Adipose tissue (tissue), 3 donors: ENCODE results near the gene GADD45A. TPM values are rescaled to one million over a fixed set of nuclear protein-coding genes. Genes with fewer than 3 reads are reported as not detected.
"Not testable (repeated sequence)": the region's sequence is repeated elsewhere in the genome, so short reads cannot be mapped to it uniquely, and the experiment has no call there.

Source experiments
- H3K27ac ChIP-seq: one replicate; pipeline ENCODE4 v1.5.1; 2013; ENCODE audit warnings: low read depth, low read length
- WGBS, 3 donors: extraction: QIAGEN DNeasy Blood & Tissue Kit; methylation state at CpG; one replicate each; pipeline ENCODE4 v1.1.7; 2013; 5-methylcytosine and 5-hydroxymethylcytosine counted together
- polyA plus RNA-seq, 3 donors: library from polyadenylated mRNA; stranded (reverse); fragments of 200-250 nt; gene quantifications; one replicate each; pipeline ENCODE4 v1.2.3, GENCODE V29; 2013
- donor health status: healthy with polysubstance abuse.
- donor health status: Bipolar disorder and iron deficiency.
- donor health status: healthy.

Gene GADD45A
- polyA plus RNA-seq, 3 donors: 16.2 to 276 (median 36.1) TPM

DNA sequence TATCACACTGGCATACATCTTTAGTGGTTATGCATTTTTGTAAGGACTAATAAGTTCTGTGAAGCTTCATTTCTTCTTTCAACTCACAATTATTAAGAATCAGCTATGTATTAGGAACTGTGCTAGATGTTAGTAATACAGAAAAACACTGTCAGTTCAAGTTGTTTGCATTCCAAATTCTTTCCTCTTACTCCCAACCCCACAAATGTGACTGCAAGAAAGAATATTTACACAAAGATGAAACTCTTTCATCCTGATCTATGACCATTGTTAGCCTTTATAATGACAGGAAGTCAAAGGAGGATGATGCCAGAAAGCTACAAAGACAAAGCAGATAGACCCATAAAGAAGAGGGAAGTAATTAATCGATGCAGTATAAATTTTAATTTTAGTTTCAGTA, 21.0 kb upstream of the GADD45A start:
- H3K27ac ChIP-seq: no peak overlapping the region
- 56 to 73% (median 67%) methylated on average over 1 of the region's 1 CpG for WGBS, 3 donors

DNA sequence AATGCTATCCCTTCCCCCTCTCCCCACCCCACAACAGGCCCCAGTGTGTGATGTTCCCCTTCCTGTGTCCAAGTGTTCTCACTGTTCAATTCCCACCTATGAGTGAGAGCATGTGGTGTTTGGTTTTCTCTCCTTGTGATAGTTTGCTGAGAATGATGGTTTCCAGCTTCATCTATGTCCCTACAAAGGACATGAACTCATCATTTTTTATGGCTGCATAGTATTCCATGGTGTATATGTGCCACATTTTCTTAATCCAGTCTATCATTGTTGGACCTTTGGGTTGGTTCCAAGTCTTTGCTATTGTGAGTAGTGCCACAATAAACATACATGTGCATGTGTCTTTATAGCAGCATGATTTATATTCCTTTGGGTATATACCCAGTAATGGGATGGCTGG, 19.7 kb upstream of the GADD45A start:
- not testable (repeated sequence) for H3K27ac ChIP-seq

DNA sequence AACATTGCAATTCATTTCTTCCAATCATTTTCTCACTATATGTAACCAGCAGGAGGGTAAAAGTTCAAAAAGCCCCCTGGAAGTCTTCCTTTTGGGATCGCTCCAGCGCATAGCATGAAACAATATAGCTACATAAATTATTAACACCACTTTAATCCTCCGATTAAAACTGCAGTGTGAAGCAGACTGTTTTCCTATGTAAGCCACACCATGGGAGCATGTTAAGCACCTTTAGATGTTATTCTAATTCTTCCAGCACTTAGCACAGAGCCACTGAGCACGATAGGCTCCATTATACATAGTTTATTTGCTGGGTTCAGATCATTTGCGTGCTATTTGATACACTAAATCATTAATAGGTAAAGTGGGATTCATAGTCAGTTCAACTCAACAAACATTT, 18.4 kb upstream of the GADD45A start:
- H3K27ac ChIP-seq: no peak overlapping the region
- WGBS, 3 donors: 90 to 95% (median 91%) methylated on average over 5 of the region's 5 CpGs

DNA sequence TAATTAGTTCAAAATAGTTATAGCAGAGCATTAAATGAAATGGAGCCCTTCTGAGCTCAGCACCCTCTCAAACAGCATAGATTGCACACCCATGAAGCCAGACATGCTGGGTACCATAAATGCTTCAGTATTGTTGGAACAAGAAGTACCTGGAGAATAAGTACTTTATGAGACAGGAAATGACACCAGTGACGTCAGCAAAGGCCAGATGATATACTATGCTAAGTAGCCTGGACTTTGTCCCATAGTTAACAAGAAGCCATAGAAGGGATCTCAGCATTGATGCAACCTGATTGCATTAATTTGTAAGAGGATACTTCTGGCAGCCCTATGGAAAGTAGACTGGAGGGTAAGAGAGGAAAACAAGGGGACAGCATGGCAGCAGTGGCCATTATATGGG, 16.3 kb upstream of the GADD45A start:
- 23 to 45% (median 39%) methylated on average over 1 of the region's 1 CpG for WGBS, 3 donors
- no peak overlapping the region for H3K27ac ChIP-seq

DNA sequence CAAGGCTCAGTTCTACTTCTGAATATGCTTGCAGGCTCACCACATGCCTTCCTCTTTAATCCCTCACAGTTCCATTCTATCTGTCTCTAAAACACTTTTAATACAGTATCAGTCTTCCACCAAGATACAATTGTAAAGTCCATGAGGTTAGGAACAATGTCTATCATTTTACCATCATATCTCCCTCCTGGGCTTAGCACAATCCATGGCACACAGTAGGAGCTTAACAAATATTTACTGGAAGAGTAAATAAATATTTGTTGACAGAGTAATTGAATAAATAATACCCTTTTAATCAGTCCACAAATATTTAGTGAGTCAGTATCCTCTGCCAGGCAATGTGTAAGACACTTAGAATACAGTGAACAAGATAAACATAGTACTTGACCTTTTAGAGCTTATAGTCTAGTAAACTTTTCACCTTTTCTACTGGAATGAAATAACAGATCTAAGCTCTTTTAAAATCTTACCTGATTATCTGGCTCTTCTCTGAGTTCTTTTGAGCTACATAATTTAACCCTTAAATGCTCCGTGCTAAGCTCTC, 12.7 kb upstream of the GADD45A start:
- no peak overlapping the region for H3K27ac ChIP-seq
- WGBS, 3 donors: 93 to 97% (median 96%) methylated on average over 1 of the region's 1 CpG

DNA sequence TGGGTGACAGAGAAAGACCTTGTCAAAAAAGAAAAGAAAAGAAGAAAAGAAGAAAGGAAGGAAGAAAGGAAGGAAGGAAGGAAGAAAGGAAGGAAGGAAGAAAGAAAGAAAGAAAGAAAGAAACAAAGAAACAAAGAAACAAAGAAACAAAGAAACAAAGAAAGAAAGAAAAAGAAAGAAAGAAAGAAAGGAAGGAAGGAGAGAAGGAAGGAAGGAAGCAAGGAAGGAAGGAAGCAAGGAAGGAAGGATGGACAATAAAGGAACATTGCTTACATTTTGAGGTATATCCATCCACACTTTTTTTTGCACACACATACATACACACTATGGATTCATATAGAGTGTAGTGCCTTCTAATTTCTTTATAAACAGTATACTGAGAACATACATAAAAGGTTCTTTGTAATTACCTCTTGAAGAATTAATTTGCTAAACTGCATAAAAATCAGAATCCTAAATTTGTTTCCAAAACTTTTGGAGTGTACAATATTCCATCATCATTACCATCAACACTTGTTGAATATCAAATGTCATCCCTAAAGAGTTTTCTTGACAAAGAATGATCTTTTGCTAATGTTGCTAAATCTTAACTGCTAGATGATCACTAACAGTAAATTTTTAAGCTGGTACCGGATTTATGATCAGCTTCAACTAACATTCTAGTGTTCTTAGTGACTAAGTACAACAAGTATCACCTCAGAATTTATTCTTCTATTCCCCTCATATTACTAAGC, 11.4 kb upstream of the GADD45A start:
- no peak overlapping the region for H3K27ac ChIP-seq
- WGBS, 3 donors: 90 to 95% (median 92%) methylated on average over 1 of the region's 1 CpG

DNA sequence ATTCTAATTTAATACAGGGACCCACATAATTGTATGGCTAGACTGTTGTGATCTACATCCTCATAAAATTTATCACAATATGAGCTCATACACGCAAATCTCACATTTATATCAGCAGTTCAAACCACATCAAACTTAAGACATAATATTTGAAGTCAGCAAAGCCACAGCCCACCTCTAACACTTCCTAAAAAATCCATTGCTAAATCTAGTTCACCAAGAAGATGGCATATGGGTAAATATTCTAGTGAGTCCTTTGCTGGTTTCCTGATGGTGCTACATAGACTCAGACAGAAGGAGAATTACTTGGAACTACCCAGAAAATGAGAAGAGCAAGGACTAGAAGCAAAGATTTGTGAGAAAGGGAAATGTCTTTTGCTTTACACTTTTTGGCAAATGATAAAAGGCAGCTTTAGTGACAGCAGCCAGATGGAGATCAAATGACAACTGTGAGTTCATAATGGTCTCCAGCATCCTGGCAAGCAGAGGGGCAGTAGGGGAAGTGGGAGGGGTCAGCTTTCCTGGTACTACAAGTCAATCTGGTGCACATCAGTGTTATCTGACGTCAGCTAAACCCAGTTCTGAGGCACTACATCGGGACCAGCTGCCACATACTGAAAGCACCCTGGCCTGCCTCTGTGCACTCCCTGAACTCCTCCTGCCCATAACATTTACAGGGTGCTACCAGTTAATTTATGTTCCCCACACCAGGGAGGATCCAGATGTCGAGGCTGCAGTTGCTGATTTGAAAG, 10.6 kb upstream of the GADD45A start:
- 15 to 53% (median 27%) methylated on average over 4 of the region's 4 CpGs for WGBS, 3 donors
- no peak overlapping the region for H3K27ac ChIP-seq

DNA sequence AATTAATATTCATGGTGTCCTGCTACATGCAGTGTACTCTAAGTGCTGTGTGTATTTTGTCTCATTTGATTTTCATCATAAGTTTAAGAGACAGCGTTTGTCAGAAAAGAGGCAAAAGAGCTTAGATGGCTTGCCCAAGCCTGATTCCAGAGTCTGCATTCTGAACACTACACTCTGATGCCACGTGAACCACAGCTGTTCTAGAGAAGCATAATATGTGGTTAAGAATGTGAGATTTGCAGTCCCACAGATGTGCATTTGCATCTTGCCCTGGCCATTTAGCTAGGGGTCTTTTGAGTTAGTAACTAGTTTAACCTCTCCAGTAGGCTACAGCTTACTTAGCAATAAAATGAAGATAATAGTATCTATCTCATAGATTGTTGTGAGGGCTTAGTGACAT, 9.2 kb upstream of the GADD45A start:
- no peak overlapping the region for H3K27ac ChIP-seq
- 85 to 89% (median 86%) methylated on average over 2 of the region's 2 CpGs for WGBS, 3 donors

DNA sequence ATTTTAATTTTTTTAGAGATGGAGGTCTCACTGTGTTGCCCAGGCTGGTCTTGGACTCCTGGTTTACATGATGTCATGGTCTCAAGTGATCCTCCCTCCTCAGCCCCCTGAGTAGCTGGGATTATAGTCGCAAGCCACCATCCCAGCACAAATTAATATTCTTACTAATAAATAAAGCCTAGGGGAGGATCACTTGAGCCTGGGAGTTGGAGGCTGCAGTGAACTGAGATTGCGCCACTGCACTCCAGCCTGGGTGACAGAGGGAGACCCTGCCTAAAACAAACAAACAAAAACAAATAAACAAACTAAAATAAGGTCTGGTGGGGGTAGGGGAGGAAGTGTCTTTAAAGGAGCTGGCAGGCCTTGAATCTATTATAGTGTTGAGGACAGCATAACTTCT, 8.7 kb upstream of the GADD45A start:
- no peak overlapping the region for H3K27ac ChIP-seq
- 92 to 98% (median 92%) methylated on average over 2 of the region's 2 CpGs for WGBS, 3 donors

DNA sequence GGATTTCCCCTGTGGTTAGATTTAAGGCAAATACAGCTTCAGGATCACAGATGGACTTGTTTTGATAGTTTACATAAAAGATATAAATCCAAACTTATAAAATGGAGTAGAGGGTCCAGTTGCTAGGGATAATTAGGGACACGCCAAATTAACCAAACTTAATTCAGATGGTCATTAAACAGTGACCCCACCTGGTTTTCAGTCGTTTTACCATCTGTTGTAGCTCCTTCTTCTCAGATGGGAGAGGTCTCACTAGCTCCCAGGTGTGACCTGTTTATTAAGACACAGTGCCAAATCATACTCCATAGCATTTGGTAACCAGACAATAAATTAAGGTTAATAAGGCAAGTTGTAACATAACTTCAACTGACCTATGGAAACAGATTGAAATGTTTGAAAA, 8.1 kb upstream of the GADD45A start:
- WGBS, 3 donors: 69 to 80% (median 78%) methylated on average over 2 of the region's 2 CpGs
- H3K27ac ChIP-seq: no peak overlapping the region

DNA sequence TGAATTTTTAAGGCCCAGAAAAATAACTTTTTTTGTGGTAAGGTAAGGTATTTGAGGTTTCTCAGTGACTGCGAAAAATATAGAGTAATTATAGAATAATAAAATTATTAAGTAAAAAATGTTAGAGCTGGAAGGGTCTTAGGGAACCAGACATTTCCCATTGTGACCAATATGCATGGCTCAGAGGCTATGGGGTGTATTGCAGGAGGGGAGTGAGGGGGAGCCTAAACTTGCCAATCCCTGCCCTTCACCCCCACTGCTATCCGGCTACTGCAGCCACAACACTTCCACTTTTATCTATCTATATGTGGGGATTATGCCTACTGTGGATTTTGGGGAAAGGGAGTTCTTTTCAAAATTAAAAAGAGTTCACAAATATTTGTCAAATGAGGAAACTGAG, 7.6 kb upstream of the GADD45A start:
- H3K27ac ChIP-seq: no peak overlapping the region
- 88 to 96% (median 92%) methylated on average over 2 of the region's 2 CpGs for WGBS, 3 donors

DNA sequence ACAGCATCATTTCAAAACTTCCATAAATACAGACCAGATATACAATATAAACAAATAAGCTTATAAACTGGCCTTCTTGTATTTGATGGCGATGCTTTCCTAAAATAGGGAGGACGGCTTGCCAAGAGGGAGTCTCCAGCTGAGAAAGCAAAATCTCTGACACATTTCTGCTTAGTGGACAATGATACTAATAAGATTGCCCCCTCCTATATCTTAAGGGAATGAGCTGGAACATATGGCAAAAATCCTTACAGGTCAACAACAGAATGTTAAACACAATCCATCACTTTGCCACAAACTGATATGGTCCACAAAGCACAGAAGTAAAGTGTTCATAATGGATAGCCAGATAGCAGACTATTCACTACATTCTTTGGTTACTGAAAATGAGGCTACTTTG, 7.1 kb upstream of the GADD45A start:
- WGBS, 3 donors: 77 to 85% (median 79%) methylated on average over 2 of the region's 2 CpGs

DNA sequence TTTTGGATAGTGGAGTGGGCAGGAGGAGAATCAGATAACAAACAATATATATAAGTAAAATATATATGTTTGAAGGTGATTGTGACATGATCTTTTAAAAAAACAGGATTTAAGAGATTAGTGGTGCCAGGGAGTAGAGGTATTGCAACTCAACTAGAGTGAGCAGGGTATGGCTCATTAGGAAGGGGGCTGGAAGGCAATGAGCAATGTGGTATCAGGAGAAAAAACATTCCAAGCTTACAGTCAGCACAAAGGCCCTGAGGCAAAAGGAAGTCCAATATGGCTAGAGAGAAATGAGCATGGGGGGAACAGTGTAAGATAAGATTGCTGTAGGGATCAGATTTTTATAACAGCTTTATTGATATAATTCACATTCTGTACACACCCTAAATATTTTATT, 5.3 kb upstream of the GADD45A start:
- no peak overlapping the region for H3K27ac ChIP-seq

More for the DNA sequence above, 7.1 kb upstream of the GADD45A start:
- H3K27ac ChIP-seq: no peak overlapping the region

DNA sequence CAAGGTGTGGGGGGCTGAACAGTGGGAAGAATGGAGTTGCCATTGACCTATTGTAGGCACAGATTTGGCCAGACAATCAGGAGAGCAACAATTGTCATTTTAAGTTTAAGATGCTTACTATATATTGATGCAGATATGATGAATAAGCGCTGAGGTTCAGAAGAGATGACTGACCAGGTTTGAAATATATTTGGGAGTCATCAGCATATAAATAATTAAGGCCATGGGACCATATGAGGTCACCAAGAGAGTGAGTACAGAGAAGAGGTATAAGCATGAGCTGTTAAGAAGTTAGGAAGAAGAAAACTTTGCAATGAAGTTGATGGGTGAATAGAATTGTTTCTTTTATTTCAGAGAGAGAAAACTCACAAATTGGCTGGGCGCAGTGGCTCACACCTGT, 4.5 kb upstream of the GADD45A start:
- no peak overlapping the region for H3K27ac ChIP-seq
- 95 to 100% (median 99%) methylated on average over 2 of the region's 2 CpGs for WGBS, 3 donors

DNA sequence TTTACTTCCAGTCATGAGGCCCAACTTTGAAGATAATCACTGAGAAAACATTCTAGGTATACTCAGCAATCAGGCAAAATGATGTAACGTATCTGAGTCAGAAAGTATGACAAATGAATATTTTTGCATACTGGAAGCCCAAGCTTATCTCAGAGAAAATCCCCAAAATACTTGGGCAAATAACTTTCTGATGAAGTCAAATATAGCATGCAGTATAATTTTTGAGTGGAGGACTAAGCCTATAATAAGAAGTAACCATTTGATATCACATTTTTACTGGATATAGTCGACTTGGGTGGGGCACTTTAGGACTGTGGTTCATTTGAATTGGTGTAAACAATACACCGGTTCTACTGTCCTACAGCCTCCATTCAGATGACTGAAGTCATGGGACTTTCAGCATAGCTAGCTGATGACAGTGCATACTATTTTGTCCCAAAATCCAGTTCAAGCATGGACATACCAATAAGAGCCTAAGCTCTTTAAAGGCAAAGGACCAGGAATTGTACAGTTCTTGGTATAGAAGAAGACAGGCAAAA, 2.3 kb upstream of the GADD45A start:
- 67 to 70% (median 67%) methylated on average over 3 of the region's 3 CpGs for WGBS, 3 donors
- no peak overlapping the region for H3K27ac ChIP-seq

DNA sequence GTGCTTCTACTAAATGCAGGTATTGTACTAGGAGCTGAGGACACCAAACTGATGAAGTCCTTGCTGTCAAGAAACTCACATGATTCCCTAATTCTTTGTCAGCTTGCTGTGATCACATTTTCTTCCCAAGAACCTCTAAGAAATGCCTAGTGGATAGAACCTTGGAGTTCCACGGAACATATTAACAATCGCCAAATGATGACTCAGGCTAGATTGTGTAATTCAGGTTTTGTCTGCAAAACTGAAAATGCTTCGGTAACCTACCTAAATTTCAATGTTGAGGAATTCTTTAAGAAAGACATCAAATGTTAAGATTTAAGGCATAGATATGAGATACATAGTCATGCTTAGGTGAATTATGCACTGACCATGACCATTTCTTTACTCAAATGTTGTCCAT, 1.7 kb upstream of the GADD45A start:
- H3K27ac ChIP-seq: no peak overlapping the region
- 23 to 66% (median 26%) methylated on average over 3 of the region's 3 CpGs for WGBS, 3 donors

DNA sequence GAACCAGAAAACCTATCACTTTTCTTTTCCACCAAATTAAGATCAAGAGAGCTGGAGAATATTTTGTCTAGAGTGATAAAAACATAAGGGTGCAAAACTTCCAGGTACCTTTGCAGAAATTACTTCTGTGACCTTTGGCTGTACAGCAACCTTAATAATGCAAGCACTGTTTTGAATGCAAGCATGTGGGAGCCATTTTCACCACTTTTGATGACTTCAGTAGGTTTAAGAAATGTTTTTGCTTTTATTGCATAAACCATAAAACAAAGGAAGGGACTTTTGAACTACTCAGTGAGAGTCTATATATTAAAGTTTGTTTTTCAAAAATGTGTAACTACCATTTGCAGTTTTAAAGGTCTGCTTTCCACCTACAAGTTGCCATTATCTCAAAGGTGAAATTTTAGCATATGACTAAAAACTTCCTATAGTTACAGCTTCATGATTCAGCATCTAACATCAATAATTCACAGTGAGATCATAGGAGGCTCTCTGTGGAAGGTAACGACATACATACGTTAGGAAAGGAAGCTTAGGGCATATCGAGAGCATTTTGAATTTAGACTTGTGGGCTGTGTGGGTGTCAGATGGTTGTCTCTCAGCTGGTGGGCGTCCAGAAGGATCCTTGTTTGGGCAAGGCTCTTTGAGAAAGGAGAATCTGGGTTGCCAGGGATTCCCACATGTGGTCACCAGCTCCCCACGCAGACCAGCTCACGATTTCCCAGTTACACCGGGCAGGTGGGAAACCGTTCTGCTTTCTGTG, 1.1 kb upstream of the GADD45A start:
- 17 to 27% (median 18%) methylated on average over 8 of the region's 8 CpGs for WGBS, 3 donors
- no peak overlapping the region for H3K27ac ChIP-seq

DNA sequence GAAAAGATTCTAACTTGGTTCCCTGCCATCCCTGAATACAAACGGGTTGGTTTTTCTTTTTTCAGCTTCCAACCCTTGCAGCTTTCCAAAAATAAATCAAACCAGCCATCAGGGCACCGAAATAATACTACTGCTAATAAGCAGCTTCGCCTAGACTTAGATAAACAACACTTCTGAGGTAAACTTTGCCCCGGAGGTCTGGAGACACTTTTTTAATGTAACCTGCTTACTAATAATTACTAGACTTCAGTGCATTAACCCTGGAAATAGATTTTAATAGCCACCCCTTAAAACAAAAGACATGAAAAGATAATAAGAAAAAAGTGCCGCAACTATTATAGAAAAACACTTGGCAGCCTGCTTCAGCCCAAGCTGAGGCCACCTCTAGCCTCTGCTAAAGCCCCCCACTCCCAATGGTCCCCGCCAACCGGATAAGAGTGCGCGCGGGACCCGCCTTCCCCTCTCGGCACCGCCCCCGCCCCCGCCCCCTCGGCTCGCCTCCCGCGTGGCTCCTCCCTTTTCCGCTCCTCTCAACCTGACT, 405 bp upstream of the GADD45A start:
- H3K27ac ChIP-seq: no peak overlapping the region
- 0 to 2% (median 2%) methylated on average over 20 of the region's 20 CpGs for WGBS, 3 donors
